Muscle of back (tissue), 11 donors: ENCODE results near the gene AIF1. TPM values are rescaled to one million over a fixed set of nuclear protein-coding genes. Genes with fewer than 3 reads are reported as not detected.

Experiments
- DNase-seq, 3 donors: peaks; one replicate each; pipeline versions ENCODE4 v3.0.0 to v3.0.0-alpha.2; 2013
- polyA plus RNA-seq, 10 donors: library from polyadenylated mRNA; unstranded; fragments of 120-200 nt; gene quantifications; one replicate each; pipeline ENCODE4 v1.2.1, GENCODE V29; 2013; ENCODE audit not compliant: insufficient read length in 10 of 10

Gene AIF1
- polyA plus RNA-seq, 10 donors: 15.1 to 35.2 (median 23.0) TPM

DNA sequence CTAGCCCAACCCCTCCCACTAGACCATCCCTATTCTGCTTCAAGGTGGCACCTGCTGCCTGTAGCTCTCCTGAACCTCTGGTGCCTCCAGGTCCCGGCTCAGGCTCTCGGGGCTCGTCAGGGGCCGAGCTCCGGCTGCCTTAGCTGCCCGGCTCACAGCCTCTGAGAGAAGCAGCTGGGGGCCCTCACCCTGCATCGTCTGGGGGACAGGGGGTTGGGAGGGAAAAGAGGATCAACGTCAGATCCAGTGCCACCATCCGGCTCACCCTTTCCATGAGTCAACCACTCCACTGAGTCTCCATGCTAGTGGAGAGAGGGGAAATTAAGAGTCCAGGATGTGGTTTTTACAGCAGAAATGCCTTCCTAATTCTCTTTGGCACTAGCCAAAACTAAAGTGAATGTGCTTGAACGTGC, 24.4 kb downstream of the AIF1 start:
- DNase-seq: no peak

DNA sequence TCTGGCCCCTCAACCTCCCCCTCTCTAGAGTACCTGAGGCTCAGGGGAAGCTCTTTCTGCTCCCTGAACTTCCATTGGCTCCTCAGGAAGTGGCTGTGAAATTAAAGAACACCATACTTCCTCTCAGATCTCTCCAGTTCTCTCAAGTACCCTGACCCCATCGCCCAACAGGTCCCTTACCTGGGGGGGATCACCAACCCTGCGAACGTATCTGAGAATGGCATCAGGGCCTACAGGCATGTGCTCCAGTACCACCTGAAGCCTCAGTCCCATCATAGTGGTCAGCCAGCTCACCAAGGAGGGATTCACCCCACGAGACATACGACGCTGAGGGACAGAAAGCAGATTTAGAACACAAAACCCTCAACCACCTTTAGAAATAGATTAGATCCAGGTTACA, 25.6 kb downstream of the AIF1 start:
- no peak for DNase-seq

DNA sequence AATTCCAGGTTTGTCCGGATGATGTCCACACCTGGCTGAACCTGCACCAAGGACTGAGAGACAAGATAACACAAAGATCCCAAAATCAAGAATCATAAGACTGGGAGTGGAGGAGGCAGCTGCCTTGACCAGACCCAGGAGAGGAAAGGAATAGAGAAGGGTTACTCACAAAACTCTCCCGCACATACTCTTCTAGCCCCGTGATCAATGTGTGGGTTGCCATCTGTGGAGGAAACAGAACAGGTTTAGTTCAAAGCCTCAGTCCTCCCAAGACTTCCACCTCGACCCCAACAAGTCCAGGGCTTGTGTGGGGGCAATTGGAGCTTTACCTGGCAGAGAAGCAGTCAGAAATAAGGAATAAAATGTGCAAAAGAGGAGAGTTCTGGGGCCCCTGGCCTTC, 26.3 kb downstream of the AIF1 start:
- DNase-seq: no peak

DNA sequence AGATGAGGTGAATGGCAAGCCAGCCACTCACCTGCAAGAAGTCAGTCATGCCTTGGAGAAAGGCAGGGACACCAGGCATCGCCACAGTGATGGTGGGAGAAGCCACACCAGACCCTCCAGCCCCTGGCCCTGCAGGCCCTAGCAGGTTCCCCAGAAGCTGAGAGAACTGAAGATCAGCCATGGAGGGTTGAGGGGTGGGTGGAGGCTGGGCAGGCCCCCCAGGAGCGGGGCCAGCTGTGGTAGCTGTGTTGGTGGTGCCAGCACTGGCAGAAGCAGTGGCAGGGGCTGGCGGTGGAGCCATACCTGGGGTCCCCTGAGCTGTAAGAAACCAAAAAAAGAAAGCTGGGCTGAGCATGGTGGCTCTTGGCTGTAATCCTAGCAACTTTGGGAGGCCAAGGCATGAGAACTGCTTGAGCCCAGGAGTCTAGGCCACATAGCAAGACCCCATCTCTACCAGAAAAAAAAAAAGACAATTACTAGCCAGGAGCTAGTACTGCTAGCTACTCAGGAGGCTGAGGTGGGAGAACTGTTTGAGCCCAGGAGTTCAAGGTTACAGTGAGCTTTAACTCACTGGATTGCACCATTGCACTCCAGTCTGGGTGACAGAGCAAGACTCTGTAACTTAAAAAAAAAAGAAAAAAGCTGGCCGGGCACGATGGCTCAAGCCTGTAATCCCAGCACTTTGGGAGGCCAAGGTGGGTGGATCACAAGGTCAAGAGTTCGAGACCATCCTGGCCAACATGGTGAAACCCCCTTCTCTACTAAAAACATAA, 27.9 kb downstream of the AIF1 start:
- no peak for DNase-seq

DNA sequence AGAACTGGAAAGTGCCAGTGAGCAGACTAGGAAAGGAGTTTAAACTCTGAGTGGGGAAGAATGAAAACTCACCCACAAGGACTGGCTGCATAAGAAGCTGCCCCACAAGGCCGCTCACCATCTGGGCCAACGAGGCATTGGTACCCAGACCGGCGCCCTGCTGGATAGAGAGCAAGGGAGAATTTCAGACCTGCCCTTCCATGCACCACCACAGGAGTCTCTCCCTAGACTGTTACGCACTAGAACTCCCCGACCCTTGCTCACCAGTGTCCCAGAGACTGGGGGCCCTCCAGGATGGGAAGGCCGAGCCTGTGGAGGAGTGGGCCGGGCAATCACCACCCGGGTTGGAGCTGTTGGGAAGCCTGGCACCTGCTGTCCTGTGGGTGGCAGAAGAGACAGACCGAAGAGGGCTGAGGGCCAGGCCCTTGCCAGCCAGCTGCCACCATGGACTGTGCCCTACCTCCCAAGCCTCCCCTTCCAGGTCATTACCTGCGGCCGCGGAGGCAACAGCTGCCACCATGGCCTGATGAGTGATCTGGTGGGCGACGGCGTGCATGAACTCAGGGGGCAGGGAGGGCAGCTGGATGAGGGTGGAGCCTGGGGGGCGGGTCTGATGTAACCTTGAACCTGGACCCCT, 28.9 kb downstream of the AIF1 start:
- DNase-seq: no peak

DNA sequence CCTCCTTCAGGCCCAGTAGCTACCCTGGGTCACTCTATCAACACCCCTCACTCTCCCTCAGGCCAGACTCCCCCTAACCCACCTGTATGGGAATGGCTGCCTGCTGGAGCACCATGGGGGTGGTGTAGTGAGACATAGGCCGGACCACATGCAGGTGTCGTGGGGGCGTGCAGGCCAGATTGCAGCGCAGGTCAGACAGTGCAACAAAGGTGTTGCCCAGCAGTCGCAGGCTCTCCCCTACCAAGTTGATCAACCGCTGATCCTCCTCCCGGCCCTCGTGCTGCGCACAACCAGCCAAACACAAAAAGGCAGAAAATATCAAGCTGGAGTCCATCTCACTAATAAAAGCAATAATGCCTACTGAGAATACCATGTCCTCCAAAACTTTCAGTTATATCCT, 30.3 kb downstream of the AIF1 start:
- DNase-seq: no peak

DNA sequence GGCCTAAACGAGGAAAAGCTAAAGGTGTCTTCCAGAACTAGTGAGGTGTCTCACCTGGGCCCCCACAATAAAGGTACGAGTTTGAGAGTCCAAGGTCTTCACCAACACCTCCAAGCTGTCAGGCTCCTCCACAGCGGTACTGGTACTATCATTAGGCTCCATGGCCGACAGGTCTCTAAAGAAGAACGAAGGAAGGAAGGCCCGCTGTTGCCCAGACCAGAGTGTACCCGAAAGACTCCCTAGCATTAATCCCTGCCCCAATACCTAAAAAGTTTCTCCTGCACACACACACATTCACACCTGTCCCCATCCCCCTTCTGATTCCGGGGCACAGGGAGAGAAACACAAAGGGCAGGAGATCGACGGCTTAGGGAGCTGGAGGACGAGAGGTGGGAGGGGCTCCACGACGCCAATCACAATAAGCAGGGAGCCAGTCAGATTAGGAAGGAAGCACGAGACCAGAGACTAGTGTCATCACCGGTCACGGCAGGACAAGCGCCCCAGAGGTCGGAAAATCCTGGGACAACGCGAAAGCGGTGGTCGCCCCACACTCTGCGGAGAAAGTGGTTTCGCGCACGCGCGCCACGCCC, 36.7 kb downstream of the AIF1 start:
- DNase-seq: peak in 1 of 3 donors; percentile 62

DNA sequence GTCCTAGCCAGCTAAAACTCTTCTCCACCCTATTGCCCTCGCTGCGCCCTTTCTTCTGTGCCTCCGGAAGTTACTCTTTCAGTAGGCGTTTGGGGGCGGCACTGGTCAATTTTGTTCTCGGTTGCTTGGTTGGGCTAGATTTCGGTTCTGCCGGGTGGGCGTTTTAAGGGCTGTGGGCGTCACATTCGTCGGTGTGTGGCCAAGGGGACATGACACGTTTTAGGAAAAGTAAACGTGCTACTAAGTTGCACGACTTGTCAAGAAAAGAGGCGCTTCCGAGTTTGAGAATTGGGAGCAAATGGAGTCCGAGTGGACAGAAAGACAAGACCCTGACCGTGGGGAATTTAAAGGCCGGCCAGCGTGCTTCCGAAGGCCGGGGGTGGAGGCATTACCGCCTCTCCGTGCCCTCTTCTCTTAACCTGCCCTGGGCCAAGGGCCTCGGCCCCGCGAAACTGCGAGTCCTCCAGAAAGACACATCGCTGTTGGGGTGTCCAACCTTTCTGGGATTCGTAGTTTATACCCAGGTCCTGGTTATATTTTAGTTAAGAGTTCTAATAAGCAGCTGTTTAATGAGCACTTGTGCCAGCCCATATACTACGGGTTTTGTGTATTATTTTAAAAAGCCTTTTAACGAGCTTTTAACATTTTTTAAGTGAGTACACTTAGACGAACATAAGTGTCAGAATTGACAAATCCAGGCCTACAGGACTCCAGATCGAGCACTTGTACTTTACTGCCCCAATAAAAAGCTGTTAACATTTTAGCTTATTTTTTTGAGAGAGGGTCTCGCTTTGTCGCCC, 38.1 kb downstream of the AIF1 start:
- no peak for DNase-seq

DNA sequence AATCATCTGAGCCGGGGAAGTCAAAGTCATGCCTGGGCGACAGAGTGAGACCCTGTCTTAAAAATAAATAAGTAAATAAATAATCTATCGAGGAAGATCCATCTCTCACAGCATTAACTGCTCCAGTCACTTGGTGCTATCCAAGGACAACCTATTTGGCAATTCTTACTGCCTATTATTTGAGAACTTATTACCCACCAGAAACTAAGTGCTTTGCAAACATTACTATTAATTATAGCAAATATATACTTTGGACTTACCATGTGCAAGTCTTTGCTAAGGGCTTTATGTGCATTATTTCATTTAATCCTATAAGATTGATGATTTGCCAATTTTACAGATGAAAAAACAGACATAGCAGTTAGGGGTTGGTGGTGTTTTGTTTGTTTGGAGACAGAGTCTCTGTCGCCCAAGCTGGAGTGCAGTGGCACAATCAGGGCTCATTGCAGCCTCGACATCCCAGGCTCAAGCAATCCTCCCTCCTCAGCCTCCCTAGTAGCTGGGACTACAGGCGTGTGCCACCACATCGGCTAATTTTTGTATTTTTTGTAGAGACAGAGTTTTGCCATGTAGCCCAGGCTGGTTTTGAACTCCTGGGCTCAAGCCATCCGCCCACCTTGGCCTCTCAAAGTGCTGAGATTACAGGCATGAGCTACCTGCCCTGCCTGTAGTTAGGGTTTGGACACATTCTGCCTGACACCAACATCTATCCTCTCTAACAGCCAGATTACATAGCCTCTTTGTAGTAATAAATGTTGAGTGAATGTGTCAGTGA, 39.7 kb downstream of the AIF1 start:
- DNase-seq: no peak

DNA sequence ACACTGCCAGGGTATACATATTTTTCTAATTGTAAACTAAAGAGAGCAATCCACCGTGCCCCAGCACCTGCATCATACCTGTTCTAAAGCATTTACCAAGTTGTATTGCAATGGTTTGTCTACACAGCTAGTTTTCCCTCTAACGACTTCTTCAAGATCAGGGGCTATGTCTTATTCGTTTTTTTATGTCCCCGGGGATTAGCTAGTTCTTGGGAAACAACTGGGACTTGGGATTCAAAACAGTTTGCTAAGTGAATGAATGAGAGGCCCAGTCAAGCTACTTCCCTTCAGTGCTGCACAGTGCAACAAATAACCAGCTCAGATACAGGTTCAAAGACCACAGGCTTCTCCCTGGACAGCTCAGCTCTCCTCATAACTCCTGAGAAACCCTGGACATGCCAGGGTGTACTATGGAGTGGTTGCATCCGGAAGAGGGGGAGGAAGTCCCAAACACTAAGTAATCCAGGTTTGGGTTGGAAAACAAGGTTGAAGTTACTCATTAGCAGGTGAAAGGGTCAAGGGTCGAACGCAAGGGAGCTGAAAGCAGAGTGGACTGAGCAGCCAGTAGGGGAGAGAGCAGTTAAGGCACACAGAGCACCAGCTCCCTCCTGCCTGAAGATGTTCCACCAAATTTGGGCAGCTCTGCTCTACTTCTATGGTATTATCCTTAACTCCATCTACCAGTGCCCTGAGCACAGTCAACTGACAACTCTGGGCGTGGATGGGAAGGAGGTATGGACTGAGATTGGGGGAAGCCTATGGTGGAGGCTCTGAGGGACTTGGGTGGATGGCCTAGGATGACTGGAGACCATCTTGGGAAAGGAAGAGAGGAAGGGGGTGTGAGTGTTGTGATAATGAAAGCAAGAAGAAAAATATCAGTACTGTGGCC, 40.6 kb downstream of the AIF1 start, which contains the start of gene APOM:
Gene APOM, plus strand, starts transcription at position 546 of the 889 bp plus-strand sequence. Its CDS starts 73 bp downstream, at position 619.
- no peak for DNase-seq

DNA sequence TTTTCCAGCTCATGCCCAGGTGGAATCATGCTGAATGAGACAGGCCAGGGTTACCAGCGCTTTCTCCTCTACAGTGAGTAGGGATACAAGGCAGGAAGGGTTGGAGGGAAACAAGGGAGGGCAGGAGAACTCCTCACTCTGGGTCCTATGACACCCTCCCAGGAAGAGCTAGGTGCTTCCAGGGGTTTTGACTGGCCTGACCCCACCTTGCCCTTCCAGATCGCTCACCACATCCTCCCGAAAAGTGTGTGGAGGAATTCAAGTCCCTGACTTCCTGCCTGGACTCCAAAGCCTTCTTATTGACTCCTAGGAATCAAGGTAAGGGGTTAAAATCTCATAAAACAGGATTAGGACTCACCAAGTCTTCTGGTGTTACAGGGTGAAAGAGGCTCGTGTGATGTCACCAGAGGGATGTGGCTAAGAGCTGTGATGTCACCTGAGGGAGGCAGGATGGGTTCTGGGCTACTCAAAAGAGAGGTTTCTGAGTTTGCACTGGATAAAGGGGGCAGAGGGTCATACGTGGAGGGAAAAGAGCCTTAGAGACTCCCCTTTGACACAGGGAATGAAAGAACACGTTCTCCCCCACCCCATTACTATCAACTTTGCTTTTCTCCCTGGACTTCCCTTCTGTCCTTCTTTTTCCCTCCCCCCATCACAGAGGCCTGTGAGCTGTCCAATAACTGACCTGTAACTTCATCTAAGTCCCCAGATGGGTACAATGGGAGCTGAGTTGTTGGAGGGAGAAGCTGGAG, 42.5 kb downstream of the AIF1 start:
- DNase-seq: no peak

DNA sequence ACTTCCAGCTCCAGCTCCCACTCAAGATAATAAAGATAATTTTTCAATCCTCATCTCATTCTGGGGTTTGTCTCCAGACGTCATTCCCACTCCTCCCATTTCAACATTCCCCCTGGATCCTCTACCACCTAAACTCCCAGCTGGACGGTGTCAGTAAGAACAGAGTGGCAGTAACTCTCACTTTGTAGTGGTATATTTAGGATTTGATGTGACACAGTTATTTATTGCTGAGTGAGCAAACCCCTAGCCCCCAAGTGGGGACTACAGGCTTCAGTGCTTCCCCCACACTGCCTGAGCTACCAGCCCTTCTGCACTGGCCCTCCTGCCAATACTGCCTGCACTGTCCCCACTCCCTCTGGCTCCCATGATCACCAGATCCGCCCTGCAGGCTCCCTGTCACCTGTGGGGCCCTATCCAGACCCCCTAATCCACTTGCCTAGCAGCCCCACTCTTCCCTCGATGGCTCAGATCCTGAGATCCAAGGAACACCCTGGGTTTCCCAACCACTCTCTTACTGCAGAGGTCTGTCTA, 43.2 kb downstream of the AIF1 start:
- DNase-seq: no peak

DNA sequence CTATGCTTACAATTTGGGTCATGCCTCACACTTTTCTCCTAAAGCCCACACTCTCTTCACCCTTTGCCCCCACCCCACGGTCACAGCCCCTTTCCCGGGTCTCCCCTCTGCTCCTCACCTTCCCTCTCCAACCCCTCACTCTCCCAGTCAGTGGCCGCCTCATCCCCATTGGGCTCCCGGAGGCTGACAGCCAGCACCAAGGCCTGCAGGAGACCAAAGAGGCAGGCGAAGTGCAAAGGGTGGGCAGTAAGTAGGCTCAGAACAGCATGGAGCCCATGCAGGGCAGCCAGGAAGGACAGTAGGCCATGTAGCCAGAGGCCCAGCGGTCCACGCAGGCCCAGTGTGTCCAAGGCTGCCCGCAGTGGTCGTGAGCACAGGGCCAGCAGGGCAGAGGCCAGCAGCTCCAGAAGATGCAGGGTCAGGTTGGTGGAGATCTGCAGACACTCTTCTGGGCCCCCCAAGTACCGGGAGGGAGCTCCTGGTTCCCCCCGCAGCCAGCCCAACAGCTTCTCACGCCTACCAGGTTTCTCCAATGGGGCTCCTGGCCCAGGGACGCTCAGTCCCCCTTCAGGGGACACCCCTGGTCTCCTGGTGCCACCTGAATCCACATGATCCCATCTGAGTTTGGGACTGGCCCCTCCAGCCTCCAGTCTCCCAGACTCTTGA, 44.1 kb downstream of the AIF1 start:
- no peak for DNase-seq

DNA sequence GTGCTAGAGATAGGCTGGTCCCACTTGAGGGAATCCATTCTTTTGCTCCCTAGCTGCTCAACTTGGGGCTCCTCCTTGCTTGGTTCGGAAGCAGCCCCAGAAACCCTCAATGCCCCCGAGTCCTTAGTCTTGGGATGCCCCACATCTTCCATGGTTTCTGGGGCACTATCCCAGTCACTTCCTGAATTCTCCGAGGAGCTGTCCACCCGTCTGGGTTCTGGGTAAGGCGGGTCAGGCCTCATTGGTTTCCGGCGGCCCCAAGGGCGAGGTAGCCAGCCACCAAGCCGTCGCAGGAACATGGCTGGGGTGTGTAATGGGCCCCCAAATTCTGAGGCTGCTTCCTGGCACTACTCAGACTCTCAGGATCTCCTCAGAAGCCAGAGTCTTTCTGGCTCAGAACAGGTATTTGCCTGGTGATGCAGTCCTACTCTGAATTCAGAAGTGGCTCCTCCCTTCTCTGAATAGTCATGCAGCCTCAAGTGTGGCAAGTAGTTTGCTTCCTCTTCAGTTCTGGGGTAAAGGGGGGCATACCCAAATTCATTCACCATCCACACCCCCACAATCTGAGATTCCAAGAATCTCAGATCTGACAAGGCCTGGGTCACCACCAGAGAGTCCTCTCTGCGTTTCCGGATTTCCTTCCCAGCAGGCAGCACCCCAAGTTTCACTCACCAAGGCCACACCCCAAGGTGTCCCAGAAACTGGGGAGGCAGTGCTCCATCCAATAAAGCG, 44.8 kb downstream of the AIF1 start:
- peak in 1 of 3 donors; percentile 37 for DNase-seq

DNA sequence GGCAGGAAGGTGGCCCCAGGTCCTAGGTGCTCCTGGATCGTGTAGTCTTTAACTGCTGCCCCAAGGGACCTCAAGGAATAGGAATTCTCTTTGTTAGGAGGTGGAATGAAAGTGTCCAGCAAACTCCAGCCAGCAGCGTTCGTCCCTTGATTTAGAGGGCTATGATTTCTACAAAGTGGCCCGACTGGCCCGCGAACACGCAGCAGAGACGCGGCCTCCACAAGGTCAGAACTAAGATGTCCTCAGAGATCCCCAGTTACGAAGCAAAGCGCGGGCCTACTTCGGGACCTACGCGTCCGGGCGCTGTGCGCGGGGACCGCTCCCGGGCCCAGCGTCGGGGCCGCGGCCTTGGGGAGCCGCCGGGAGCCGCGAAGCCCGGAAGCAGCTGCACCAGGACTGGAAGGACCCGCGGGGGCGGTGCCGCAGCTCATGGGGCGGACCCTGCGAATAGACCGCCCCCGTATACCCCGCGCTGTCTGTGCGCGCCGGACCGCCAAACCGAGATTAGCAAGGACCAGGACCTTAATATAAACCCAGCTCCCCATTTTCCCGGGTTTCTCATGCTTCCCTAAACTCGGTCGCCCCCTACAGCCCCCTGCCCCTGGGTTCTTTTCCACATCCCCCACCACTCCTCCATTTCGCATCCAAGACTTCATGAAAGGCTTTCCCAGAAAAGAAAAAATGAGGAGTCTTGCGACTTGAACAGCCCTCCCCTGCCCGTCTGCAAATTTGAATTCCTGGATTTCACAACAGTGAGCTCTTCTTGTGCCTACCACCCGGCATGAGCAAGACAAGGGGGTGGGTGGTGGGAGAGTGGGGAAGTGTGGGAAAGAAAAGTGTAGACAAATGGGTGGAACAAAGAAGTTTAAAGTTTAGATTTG, 45.6 kb downstream of the AIF1 start, which contains the start of gene C6orf47:
Gene C6orf47, minus strand, starts transcription at position 398 of the 881 bp plus-strand sequence. CDS start 831 bp downstream, outside the sequence.
- DNase-seq: peak; percentile 83 to 95 (median 90)

DNA sequence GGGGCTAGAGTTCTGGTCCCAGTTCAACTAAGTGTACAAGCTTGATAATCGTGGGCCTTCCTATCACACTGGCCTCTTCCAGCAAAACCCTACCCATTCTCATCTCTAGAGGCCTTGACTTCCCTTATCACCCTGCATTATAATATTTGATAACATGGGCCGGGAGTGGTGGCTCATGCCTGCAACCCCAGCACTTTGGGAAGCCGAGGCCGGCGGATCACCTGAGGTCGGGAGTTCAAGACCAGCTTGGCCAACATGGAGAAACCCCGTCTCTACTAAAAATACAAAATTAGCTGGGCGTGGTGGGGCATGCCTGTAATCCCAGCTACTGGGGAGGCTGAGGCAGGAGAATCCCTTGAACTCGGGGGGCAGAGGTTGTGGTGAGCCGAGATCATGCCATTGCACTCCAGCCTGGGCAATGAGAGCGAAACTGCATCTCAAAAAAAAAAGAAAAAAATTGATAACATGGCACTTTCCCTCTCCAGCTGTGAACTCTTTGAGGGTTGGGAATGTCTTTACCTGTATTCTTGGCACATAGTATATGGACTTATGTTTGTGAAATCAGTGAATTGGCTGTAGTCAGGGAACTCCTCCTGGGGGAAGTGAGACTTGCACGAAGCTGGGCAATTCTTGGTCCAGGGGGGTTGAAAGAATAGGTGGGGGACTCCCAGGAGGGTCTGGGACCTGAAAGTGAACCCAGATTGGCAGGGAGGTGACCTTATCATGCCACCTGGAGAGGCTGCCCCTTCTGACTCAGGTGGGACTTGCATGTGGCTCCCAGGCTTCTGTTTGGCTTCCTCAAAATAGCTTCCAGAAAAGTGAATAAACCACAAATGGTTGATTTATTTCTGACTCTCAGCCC, 46.5 kb downstream of the AIF1 start:
- DNase-seq: no peak
